ENCODE data around the gene TSHZ1.

The TSHZ1 gene

GRCh38 chr18:75249672-75250470, 39.3 kb downstream of the TSHZ1 start:
- DNase-seq: no peak

DNA sequence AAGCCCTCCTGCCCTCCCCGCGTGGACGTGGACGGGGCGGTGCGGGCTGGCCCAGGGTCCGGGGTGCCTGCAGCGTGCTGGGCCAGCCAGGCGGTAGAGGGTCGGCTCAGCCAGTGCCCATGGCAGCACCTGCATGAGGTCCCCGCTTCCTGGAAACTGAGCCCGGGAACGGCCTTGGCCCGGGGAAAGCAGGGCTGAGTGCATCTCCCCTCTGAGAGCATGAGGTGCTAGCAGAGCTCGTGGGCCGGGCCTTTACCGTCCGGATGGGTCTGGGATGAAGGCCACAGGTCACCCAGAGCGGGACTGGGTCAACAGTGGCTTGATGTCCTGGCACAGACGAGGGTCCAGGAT, 39.8 kb downstream of the TSHZ1 start:
- no peak for DNase-seq

- DNase-seq: no peak
These were observed 40.9 kb downstream of the TSHZ1 start for GRCh38 chr18:75251466-75251865.

GRCh38 chr18:75252136-75252535, 41.5 kb downstream of the TSHZ1 start:
- DNase-seq: no peak

DNA sequence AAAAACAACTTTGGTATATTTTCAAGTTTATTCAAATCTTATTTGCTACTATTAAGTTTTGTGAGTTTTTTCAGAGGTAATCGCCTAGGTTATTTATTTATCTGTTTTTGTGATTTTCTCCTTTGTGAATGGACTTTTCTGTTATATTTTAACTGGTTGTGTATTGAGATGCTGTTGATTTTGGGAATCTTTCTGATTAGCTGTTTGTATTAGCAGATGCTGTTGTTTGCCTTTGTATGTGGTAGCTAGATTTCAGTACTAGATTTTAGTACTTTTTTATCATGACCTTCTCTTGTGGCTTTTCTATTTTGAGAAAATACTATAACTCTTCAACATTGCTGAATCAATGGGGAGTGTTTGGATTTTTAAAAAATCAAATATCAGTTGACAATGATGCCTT, 42.4 kb downstream of the TSHZ1 start:
- DNase-seq: no peak

GRCh38 chr18:75253784-75254183, 43.2 kb downstream of the TSHZ1 start:
- no peak for DNase-seq

DNA sequence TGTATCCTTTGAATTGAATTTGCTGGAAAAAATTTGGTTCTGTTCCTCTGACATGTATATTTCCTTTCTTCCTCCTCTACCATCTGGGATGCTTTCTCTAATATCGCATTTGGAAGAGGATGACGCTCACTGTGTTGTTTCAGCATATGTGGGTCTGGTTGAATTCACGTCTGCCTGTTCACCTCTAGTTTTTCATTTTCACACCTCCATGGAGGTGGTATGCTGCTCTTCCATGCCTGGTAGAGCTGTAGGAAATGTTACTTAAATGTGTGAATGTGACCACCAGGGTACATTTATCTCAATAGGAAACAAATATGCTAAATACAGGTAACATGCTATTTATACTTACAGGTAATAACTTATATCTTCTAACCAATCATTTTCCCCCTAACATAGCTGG, 44.5 kb downstream of the TSHZ1 start:
- DNase-seq: no peak

- no peak for DNase-seq
These were observed 45.8 kb downstream of the TSHZ1 start for GRCh38 chr18:75256376-75256775.

DNA sequence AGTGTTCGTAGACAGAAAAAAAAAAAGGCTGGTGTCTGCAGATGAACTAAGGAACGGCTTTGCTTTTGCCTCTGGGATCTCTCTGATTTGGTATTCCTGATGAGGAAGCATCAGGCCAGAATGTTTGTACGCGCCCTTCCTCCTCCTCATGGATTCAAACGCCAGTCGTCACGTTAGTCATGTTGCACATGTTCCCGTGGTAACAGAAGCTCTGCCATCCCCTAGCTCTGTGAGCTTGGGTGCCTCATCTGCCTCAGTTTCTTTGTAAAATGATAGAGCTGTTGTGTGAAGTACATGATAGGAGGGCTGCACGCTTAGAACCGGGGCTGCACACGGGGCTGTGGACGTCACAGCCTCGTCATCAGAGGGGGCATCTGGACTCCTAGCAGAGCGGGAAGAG, 47.0 kb downstream of the TSHZ1 start:
- DNase-seq: no peak

GRCh38 chr18:75261430-75262223, 51.0 kb downstream of the TSHZ1 start:
- no peak for DNase-seq

GRCh38 chr18:75262511-75262910, 51.9 kb downstream of the TSHZ1 start:
- no peak for DNase-seq

GRCh38 chr18:75264195-75264594, 53.6 kb downstream of the TSHZ1 start:
- DNase-seq: no peak

GRCh38 chr18:75264926-75265597, 54.5 kb downstream of the TSHZ1 start:
- no peak for DNase-seq

- no peak for DNase-seq
These were observed 55.3 kb downstream of the TSHZ1 start for GRCh38 chr18:75265872-75266271.

DNA sequence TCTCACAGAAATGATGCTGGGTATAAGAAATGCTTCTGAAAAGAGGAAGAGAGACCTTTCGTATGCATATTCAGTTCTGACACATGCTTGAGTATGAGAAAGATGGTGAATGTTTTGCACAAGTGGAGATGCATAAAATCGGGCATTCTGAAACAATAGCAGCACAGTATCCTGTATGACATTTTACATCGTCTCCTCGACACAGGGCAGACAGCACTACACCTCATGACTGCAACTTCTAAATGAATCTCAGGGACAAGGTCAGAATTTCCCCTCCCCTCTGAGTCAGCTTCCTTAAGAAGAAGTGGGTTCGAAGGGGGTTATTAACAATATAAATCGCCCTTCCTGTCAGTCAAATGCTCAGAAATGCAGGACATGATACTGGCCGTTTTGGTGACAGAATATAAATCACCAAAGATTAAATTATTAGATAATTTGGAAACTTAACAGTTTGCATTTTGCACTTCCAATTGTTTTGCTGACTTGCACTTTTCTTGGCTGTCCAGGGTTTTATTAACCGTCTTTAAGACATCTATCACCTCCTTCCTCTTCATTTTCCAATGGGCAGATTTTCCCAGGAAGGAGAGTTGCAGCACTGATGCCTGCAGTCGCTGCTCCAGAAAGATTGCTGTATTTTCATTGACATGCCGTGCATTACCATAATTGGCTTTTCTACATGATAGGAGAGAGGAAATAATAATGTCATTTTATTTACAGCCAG, 57.2 kb downstream of the TSHZ1 start:
- no peak for DNase-seq

DNA sequence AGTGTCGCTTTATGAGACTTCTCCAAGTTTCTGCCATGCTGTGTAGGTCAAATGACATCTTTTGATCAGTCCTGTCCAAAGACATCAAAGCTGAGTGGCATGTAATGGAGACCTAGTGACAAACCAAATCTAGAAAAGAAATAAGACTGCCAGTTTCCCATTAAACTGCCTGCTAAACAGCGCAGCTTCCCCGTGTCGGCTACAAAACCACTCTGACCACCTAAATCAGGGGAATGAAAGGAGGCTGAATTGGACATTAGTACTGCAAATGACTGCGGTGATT, 57.7 kb downstream of the TSHZ1 start:
- no peak for DNase-seq

DNA sequence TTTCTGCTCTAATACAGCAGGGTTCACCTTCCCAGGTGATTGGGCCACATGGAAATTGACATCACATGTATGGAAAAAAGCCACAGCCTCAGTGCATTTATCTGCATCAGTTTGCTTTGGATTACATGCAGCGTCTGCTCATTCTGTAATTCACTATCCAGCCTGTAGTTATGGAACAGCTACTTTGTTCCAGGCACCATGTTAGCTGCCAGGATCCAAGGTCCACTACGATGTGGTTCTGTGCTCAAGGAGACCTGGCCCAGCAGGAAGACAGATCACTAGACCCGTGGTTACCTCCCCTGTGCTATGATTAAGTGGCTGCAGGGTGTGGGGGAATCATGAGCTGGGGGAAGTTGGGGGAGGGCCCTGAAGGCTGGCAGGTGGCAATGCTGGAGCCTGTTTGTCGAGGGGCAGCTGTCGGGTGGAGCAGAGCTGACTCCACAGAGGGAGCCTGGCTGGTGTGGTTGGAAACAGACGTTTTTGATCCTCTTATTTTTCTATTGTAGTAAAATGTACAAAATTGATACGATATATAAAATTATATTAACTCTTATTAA, 58.6 kb downstream of the TSHZ1 start:
- DNase-seq: no peak

DNA sequence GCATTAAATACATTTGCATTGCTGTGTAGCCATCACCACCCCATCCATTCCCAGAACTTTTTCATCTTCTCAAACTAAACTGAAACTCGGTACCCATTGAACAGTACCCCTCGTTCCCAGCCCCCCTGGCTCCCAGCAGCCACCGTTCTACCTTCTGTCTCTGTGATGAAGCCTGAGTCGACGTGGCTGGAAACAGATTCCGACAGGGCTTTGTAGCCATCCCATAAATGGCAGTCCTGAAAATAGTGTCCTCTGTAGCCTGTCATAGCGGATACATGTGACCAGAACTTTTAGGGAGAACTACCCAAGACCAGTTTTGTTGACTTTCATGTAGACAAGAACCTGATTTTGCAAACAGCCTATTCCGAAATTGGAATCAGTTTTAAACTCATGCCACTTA, 59.1 kb downstream of the TSHZ1 start:
- no peak for DNase-seq

DNA sequence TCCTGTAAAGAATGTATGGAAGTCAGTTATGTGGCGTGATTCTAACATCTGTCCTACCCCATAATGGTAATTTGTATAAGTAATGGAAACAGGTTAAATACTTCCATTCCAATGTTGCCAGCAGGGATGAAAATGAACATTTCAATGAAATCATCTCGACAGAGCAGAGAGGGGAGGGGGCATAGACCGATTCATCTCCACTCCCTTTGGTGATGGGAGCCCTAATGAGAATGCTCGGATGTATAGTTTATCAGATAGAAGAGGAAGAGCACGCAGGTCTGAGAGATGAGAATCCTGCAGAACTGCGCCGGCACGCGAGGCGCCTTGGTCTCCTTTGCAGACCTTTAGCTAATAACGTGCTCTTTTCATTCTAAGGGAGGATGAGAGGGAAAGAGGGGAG, 61.4 kb downstream of the TSHZ1 start:
- DNase-seq: no peak

- no peak for DNase-seq
These were observed 63.2 kb downstream of the TSHZ1 start for GRCh38 chr18:75273817-75274216.

GRCh38 chr18:75275226-75275625, 64.6 kb downstream of the TSHZ1 start:
- DNase-seq: no peak

- no peak for DNase-seq
These were observed 66.4 kb downstream of the TSHZ1 start for GRCh38 chr18:75276818-75277609.

DNA sequence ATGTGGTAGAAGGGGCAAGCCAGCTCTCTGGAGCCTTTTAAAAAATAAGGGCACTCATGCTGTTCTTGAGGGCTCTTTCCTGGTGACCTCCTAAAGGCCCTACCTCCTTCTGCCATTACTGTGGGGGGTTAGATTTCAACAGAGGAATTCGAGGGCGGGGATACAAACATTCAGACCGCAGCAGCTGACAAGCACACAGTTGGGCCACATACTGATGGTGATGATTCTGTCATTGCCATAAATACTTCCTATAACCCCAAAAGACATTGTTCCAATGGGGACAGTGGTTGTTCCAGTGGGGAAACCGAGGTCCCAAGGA, 67.0 kb downstream of the TSHZ1 start:
- DNase-seq: no peak
